ENCODE results near the gene GDPD3.

DNA sequence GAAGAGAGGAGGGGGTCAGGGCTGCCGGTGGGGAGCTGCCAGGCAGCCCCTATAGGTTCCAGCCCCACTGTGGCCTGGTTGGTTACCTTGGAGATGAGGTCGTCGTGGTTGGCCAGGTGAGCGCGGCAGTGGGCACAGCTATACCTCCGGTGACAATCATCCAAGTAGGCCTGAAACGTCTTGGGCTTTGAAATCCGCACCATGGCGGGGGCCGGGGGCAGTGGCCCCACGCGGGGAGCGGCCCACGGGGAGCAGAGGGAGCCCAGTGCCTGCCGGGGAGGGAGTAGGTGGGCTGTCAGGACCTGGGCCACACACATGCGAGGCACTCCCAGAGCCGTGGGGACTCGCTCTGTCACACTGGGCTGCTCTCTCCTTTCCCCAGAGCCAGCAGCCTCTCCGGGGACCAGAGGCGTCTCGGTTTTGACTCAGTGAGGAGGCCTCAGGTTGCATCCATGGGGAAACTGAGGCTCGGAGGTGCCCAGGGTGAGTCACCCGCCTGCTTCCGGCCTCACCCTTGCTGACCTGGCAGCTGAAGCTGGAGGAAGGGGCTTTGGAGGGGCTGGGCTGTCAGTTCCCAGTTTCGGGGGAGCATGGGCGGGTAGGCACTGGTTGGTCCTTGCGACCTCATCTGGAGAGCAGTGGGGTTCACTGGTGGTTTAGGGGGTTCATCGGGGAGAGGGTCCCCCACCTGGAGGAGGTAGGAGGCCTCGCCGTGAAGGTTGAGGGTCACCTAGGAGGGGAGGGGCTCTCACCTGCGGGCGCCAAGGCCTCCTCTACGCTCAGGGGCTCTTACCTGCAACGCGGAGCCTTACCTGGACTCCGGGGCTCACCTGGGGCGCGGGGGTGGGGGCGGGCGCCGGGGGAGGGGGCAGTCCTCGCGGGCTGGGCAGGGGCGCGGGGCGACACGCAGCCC is 17.9 kb downstream of the GDPD3 start:
- TF ChIP-seq CTCF (IDR thresholded peaks at IDR 0.05; ENCODE audit: low read depth, low read length, poor library complexity, severe bottlenecking) (no peak), EZH2phosphoT487 (IDR thresholded peaks at IDR 0.05; ENCODE audit: borderline replicate concordance, low read length) (no peak)
